HG03520 (cell line): ENCODE data around the gene NRXN2.

Source experiments
- ATAC-seq: cut with Tn5 transposase; IDR thresholded peaks from one replicate; pipeline ENCODE4 v1.9.1; 2021; ENCODE audit warnings: mild to moderate bottlenecking, moderate library complexity; ENCODE audit not compliant: unreplicated experiment

The NRXN2 gene

GRCh38 chr11:64654439-64654838 lies 68.6 kb downstream of the NRXN2 start:
- no peak for ATAC-seq

GRCh38 chr11:64653388-64653973 lies 69.5 kb downstream of the NRXN2 start:
- ATAC-seq, result no peak

DNA sequence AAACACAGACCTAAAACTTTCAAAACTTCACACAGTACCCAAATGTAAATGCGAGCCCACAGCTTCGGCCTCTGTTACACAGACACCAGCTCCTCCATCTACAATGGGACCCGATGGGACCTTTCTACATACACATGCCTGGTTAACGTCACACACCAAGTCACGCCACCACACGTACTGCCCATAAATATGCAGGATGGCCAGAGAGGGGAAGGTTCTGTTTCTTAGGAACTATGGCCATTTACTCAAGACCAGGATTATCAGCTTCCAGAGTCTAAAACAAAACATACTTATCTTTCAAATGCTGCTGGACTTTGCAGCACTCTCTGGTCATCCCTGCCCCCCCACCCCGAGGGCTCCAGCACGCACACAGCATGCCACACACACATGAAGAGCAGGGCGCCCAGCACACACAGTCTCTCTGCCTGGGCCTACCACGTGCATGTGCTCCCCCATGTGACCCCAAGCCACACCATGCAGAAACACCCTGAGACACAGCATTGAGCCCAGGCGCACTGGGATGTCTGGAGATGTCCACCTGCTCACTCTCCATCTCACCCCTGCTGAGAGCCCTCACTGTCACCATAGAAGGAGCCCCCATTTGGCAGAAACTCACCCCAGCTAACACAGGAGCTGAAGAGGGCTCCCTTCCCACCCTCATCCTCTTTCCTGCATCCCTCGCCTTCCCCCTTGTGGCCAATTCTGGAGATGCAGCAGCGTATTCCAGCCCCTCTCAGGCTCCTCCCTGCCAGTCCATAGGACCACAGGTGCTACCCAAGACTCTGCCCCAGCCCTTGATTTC lies 70.2 kb downstream of the NRXN2 start:
- ATAC-seq, result no peak

GRCh38 chr11:64650923-64651523 lies 72.0 kb downstream of the NRXN2 start:
- no peak for ATAC-seq

GRCh38 chr11:64649291-64649697 lies 73.7 kb downstream of the NRXN2 start:
- ATAC-seq, result no peak

- ATAC-seq, result no peak
These were observed 74.4 kb downstream of the NRXN2 start for GRCh38 chr11:64648551-64648950.

DNA sequence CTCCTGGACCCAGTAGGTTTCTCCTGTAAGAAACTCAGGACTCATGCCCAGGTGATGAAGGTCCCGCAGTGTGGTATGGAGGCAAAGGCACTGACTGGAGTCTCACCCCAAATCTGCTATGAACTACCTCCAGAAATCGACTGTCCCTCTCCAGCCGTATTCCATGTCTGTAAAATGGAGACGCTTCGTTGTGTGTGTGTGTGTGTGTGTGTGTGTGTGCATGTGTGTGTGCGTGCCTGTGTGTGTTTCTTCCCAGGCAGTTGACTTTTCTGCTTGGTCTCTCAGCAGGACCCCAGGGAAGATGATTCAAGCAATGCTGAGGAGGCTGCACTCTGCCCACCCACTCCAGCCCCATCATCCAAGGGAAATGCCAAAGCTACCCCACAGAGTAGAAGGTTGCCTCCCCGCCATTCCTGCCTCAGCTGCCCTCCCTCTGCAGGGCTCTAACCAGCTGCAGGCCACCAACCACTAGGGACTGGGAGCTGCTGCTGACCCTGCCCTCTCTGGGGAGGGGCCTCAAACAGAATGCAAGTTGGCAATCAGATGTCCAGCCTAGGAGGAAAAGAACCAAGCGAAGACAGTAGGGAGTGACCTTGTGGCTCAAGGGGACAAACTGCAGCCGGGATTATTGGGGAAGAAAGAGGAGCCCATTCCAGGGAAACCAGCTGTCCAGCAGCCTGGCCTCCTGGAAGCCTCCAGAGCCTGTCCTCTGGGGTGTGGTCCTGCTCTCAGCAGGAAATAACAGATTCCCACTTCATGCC lies 75.8 kb downstream of the NRXN2 start:
- no peak for ATAC-seq

GRCh38 chr11:64644647-64645275 lies 78.2 kb downstream of the NRXN2 start:
- ATAC-seq, result no peak

- no peak for ATAC-seq
These were observed 78.9 kb downstream of the NRXN2 start for GRCh38 chr11:64643920-64644646.

DNA sequence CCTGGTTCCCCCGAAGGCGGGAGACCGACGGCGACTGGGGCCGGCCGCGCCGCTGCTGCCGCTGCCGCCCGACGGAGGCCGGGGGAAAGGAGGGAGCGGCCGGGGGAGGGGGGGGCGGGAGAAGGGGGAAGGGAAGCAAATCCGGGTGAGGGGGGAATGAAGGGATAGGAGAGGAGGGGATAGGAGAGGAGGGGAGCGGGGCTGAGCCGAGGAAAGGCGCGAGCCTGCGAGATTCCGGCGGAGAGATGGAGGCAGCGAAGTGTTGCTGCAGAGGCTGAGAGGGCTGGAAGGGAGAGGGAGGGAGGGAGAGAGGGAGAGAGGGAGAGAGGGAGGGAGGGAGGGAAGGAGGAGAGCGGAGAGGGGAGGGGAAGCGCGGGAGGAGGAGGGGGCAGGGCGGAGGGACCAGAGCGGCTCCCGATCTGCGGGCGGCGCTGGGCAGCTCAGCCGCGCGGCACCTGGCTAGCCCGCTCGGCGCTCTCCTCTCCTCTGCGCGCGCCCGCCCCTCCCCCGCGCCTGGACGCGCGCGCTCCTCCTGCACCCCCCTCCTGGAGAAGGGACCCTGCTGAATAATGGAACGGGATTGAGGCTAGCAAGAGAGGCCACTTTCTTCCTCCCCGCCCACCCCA lies 79.6 kb downstream of the NRXN2 start:
- no peak for ATAC-seq

DNA sequence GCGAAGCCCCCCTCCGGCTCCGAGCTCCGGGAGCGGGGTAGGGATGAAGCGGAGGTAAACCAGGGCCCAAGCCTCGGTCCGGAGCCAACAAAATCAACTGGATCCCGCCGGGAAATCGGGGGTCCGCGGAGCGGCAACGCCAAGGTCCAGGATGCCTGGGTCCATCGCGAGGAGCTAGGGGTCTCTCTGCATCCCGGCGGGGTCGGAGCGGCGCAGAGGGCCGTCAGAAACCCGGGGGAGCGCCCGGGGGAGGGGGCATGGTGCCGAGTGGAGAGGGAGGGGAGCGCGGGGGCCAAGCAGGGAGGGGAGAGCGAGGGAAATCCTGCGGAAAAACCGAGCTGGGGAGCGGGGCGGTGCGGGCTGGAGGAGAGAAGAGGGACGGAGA lies 80.1 kb downstream of the NRXN2 start:
- no peak for ATAC-seq

GRCh38 chr11:64642418-64642735 lies 80.6 kb downstream of the NRXN2 start:
- ATAC-seq, result no peak

GRCh38 chr11:64641596-64642417 lies 81.2 kb downstream of the NRXN2 start:
- ATAC-seq, result no peak

GRCh38 chr11:64639885-64640284 lies 83.1 kb downstream of the NRXN2 start:
- ATAC-seq, result no peak

DNA sequence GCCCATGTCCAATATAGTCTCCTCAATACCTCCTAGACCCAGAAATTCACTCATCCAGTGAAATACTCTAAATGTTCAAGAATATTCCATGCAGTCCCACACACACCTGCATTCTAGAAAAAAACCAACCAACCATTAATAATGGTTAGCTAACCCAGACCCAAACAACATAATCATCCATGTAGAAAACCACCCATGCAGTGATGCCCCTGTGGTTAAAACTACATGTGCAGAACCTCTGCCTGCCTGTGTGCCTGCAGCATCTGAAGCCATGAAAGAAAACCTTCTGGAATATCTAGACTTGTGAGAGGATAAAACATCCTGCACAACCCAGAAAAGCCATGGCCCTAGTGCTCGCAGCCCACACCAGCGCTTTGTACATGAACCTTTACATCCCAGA lies 84.2 kb downstream of the NRXN2 start:
- no peak for ATAC-seq

- no peak for ATAC-seq
These were observed 84.9 kb downstream of the NRXN2 start for GRCh38 chr11:64638018-64638665.

- no peak for ATAC-seq
These were observed 85.5 kb downstream of the NRXN2 start for GRCh38 chr11:64637334-64638017.

- no peak for ATAC-seq
These were observed 89.3 kb downstream of the NRXN2 start for GRCh38 chr11:64633555-64634159.
